HG02852 (cell line): Measurements from ENCODE around the gene CORO2B.
"Not testable (repeated sequence)": the region's sequence is repeated elsewhere in the genome, so short reads cannot be mapped to it uniquely, and the experiment has no call there.

Experiments
- ATAC-seq: cut with Tn5 transposase; IDR thresholded peaks from one replicate; pipeline ENCODE4 v1.9.1; 2021; ENCODE audit warnings: mild to moderate bottlenecking, moderate library complexity; ENCODE audit not compliant: unreplicated experiment

Gene CORO2B

GRCh38 chr15:68643216-68643830, 64.5 kb downstream of the CORO2B start:
- no peak for ATAC-seq

- no peak for ATAC-seq
Observed at GRCh38 chr15:68644083-68644904, 65.5 kb downstream of the CORO2B start.

- ATAC-seq: no peak
Observed at GRCh38 chr15:68644996-68645395, 66.2 kb downstream of the CORO2B start.

GRCh38 chr15:68646156-68646555, 67.4 kb downstream of the CORO2B start:
- ATAC-seq: no peak

- ATAC-seq: no peak
Observed at GRCh38 chr15:68646696-68647095, 67.9 kb downstream of the CORO2B start.

- not testable (repeated sequence) for ATAC-seq
Observed at GRCh38 chr15:68647361-68647760, 68.6 kb downstream of the CORO2B start.

- ATAC-seq: no peak
Observed at GRCh38 chr15:68650901-68651709, 72.3 kb downstream of the CORO2B start.

GRCh38 chr15:68651916-68652525, 73.2 kb downstream of the CORO2B start:
- no peak for ATAC-seq

GRCh38 chr15:68653031-68653635, 74.3 kb downstream of the CORO2B start:
- ATAC-seq: no peak

GRCh38 chr15:68653801-68654200, 75.0 kb downstream of the CORO2B start:
- ATAC-seq: no peak

- ATAC-seq: no peak
Observed at GRCh38 chr15:68654786-68655560, 76.2 kb downstream of the CORO2B start.

- no peak for ATAC-seq
Observed at GRCh38 chr15:68655686-68656437, 77.1 kb downstream of the CORO2B start.

- ATAC-seq: no peak
Observed at GRCh38 chr15:68656438-68656739, 77.6 kb downstream of the CORO2B start.

GRCh38 chr15:68658151-68658550, 79.4 kb downstream of the CORO2B start:
- no peak for ATAC-seq

- ATAC-seq: no peak
Observed at GRCh38 chr15:68658641-68659358, 80.0 kb downstream of the CORO2B start.

- no peak for ATAC-seq
Observed at GRCh38 chr15:68663526-68663925, 84.7 kb downstream of the CORO2B start.

- ATAC-seq: no peak
Observed at GRCh38 chr15:68666120-68666811, 87.5 kb downstream of the CORO2B start.

GRCh38 chr15:68666812-68667450, 88.1 kb downstream of the CORO2B start:
- no peak for ATAC-seq
